Liver (tissue), 9 donors: ENCODE measurements around the gene RBM23. TPM values are rescaled to one million over a fixed set of nuclear protein-coding genes. Genes with fewer than 3 reads are reported as not detected.

Source experiments
- DNase-seq: peaks from one replicate; pipeline ENCODE4 v3.0.0-alpha.2; 2017; ENCODE audit warnings: low spot score
- H3K27ac ChIP-seq, 2 donors: one replicate each; pipeline ENCODE4 v1.7.0; 2013; ENCODE audit warnings: inconsistent platforms in 2 of 2, low read length in 2 of 2, control low read depth in 1 of 2, low read depth in 1 of 2, mild to moderate bottlenecking in 1 of 2
- H3K27me3 ChIP-seq, 4 donors: one replicate each; pipeline versions ENCODE4 v1.6.1 to v1.7.0; 2013; ENCODE audit warnings: low read length in 3 of 4, inconsistent platforms in 1 of 4, mild to moderate bottlenecking in 1 of 4, moderate library complexity in 1 of 4; ENCODE audit not compliant: control insufficient read depth in 4 of 4, insufficient read depth in 4 of 4
- H3K36me3 ChIP-seq, 4 donors: one replicate each; pipeline versions ENCODE4 v1.6.1 to v1.7.0; 2013; ENCODE audit warnings: low read length in 3 of 4, mild to moderate bottlenecking in 3 of 4, low read depth in 1 of 4, moderate library complexity in 1 of 4; ENCODE audit not compliant: control insufficient read depth in 4 of 4, insufficient read depth in 3 of 4
- H3K4me1 ChIP-seq, 4 donors: one replicate each; pipeline versions ENCODE4 v1.6.1 to v1.7.0; 2013; ENCODE audit warnings: low read length in 3 of 4, mild to moderate bottlenecking in 3 of 4, moderate library complexity in 1 of 4; ENCODE audit not compliant: control insufficient read depth in 4 of 4, insufficient read depth in 4 of 4
- H3K4me3 ChIP-seq, 3 donors: one replicate each; pipeline versions ENCODE4 v1.6.1 to v1.7.0; 2013; ENCODE audit warnings: low read length in 3 of 3, control low read depth in 1 of 3, low read depth in 1 of 3, mild to moderate bottlenecking in 1 of 3
- H3K9ac ChIP-seq, 2 donors: one replicate each; pipeline ENCODE4 v1.7.0; 2013; ENCODE audit warnings: low read length in 2 of 2, mild to moderate bottlenecking in 2 of 2, moderate library complexity in 2 of 2, control low read depth in 1 of 2, low read depth in 1 of 2
- H3K9me3 ChIP-seq, 4 donors: one replicate each; pipeline versions ENCODE4 v1.6.1 to v1.7.0; 2013; ENCODE audit warnings: low read length in 3 of 4; ENCODE audit not compliant: control insufficient read depth in 4 of 4
- EGR1 ChIP-seq, 2 donors: IDR thresholded peaks; 2 replicates each; pipeline ENCODE4 v1.6.1; 2016 to 2018; ENCODE audit warnings: antibody characterized with exemption in 2 of 2, low read depth in 2 of 2
- FOXA1 ChIP-seq: IDR thresholded peaks from 2 replicates; pipeline ENCODE4 v1.6.1; 2016; ENCODE audit warnings: antibody characterized with exemption
- FOXA2 ChIP-seq: IDR thresholded peaks from 2 replicates; pipeline ENCODE4 v1.6.1; 2016; ENCODE audit warnings: antibody characterized with exemption
- HNF4G ChIP-seq: IDR thresholded peaks from 2 replicates; pipeline ENCODE4 v1.6.1; 2016; ENCODE audit warnings: antibody characterized with exemption
- JUND ChIP-seq, 2 donors: IDR thresholded peaks; 2 replicates each; pipeline ENCODE4 v1.6.1; 2016; ENCODE audit warnings: antibody characterized with exemption in 2 of 2
- NR2F2 ChIP-seq: IDR thresholded peaks from 2 replicates; pipeline ENCODE4 v1.6.1; 2016; ENCODE audit warnings: antibody characterized with exemption
- RAD21 ChIP-seq, 2 donors: IDR thresholded peaks; 2 replicates each; pipeline ENCODE4 v1.6.1; 2016; ENCODE audit warnings: antibody characterized with exemption in 2 of 2, mild to moderate bottlenecking in 2 of 2
- RXRA ChIP-seq, 2 donors: IDR thresholded peaks; 2 replicates each; pipeline ENCODE4 v1.6.1; 2017 to 2018; ENCODE audit warnings: antibody characterized with exemption in 2 of 2, mild to moderate bottlenecking in 1 of 2
- SP1 ChIP-seq: IDR thresholded peaks from 2 replicates; pipeline ENCODE4 v1.6.1; 2018; ENCODE audit warnings: antibody characterized with exemption, mild to moderate bottlenecking
- TAF1 ChIP-seq: conservative IDR thresholded peaks from 2 replicates; pipeline ENCODE4 v1.6.1; 2016; ENCODE audit warnings: antibody characterized with exemption, mild to moderate bottlenecking
- YY1 ChIP-seq: IDR thresholded peaks from 2 replicates; pipeline ENCODE4 v1.6.1; 2016; ENCODE audit warnings: antibody characterized with exemption, mild to moderate bottlenecking
- WGBS: extraction: QIAGEN DNeasy Blood & Tissue Kit; methylation state at CpG from one replicate; pipeline ENCODE4 v1.1.7; 2013; 5-methylcytosine and 5-hydroxymethylcytosine counted together
- polyA plus RNA-seq, 2 donors: library from polyadenylated mRNA; stranded (reverse) in 1 of 2; unstranded in 1 of 2; fragments of 200-250 nt in 1 of 2; fragments of >200 nt in 1 of 2; fragmentation: Nextera tagmentation in 1 of 2; extraction: Ambion mirVana in 1 of 2; gene quantifications; one replicate each; pipeline versions ENCODE4 v1.2.1 to v1.2.3, GENCODE V29; 2013 to 2015
- total RNA-seq, 2 donors: library from RNA; depleted of rRNA; stranded (reverse); fragments of >200 nt; gene quantifications; one replicate each; pipeline ENCODE4 v1.2.3, GENCODE V29; 2014
- TF ChIP-seq, protein P1 (sequence below): fragments of 150-350 bp; IDR thresholded peaks from 2 replicates; pipeline ENCODE4 v1.5.1; 2017; ENCODE audit warnings: improper control_type of control experiment, low read depth, low read length; ENCODE audit not compliant: missing input control
- TF ChIP-seq, protein P2 (sequence below): IDR thresholded peaks from 2 replicates; pipeline ENCODE4 v1.6.1; 2016; ENCODE audit warnings: antibody characterized with exemption
- TF ChIP-seq, protein P3 (sequence below): IDR thresholded peaks from 2 replicates; pipeline ENCODE4 v1.6.1; 2016; ENCODE audit warnings: antibody characterized with exemption, mild to moderate bottlenecking
- TF ChIP-seq, protein P4 (sequence below): IDR thresholded peaks from 2 replicates; pipeline ENCODE4 v1.6.1; 2016; ENCODE audit warnings: antibody characterized with exemption
- donor health status: healthy.
- donor health status: healthy.
- donor health status: healthy.
- donor health status: healthy.
- donor health status: healthy.

Gene RBM23
- total and polyA plus RNA-seq, 4 donors, result 22.3 to 242 (median 31.4) TPM

DNA sequence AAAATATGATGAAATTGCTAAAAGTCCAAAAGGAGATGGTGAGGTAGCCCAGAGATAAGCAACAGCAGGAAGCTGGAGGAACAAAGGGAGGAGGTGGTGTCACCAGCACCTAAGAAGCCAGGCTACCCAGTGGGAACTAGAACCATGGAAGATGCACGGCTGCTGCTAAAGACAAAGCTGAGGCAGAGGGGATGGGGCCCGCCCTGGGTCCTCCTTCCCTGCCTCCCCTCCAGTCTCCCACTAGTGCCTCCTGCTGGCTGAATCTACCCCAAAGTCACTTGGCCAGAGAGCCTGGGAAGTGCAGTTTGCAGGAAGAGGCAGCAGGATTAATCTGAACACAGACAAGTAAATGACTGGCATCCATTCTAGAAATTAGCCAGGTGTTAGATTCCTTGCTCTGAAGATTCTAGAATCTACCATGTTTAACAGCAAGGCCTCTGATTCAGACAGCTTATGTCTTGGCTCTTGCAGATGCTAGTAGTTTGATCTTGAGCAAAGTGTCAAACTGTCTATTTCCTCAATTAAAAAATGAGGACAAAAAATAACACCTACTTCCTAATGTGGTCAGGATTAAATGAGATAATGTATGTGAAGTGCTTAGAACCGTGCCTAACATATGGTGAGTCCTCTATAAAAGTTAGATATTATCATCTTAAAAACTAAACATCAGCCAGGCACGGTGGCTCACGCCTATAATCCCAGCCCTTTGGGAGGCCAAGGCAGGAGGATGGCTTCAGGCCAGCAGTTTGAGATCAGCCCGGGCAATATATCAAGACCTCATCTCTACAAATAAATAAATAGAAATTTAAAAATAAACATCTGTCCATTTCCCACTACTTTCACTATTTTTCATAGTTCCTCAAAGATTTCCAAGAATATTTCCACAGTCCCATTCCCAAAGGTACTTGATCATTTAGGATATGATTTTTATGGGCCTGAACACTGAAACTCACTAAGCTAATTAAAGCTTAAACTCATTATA lies 53.2 kb downstream of the RBM23 start:
- Histone ChIP-seq H3K9ac (no peak overlapping the region), H3K36me3 (no peaks in the 10 kb centered on the region), H3K4me3 (no peak overlapping the region), H3K9me3 (no peaks in the 10 kb centered on the region), H3K27ac (no peak overlapping the region), H3K4me1 (peaks cover 0 to 5% (median 3%) of the 10 kb centered on the region in 4 donors), H3K27me3 (no peaks in the 10 kb centered on the region)
- DNase-seq, result no peak
- TF ChIP-seq, protein P1, sequence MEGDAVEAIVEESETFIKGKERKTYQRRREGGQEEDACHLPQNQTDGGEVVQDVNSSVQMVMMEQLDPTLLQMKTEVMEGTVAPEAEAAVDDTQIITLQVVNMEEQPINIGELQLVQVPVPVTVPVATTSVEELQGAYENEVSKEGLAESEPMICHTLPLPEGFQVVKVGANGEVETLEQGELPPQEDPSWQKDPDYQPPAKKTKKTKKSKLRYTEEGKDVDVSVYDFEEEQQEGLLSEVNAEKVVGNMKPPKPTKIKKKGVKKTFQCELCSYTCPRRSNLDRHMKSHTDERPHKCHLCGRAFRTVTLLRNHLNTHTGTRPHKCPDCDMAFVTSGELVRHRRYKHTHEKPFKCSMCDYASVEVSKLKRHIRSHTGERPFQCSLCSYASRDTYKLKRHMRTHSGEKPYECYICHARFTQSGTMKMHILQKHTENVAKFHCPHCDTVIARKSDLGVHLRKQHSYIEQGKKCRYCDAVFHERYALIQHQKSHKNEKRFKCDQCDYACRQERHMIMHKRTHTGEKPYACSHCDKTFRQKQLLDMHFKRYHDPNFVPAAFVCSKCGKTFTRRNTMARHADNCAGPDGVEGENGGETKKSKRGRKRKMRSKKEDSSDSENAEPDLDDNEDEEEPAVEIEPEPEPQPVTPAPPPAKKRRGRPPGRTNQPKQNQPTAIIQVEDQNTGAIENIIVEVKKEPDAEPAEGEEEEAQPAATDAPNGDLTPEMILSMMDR, result no peak
- no peak for TF ChIP-seq FOXA2
- no peak for TF ChIP-seq NR2F2
- no peak for TF ChIP-seq TAF1
- TF ChIP-seq EGR1 (IDR thresholded peaks at IDR 0.05; ENCODE audit: low read depth in 2 of 2), result no peak
- no peak for TF ChIP-seq SP1
- no peak for TF ChIP-seq FOXA1
- TF ChIP-seq JUND (IDR thresholded peaks at IDR 0.05), result no peak
- TF ChIP-seq, protein P2, sequence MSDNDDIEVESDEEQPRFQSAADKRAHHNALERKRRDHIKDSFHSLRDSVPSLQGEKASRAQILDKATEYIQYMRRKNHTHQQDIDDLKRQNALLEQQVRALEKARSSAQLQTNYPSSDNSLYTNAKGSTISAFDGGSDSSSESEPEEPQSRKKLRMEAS, result no peak
- no peak for TF ChIP-seq RAD21 (IDR thresholded peaks at IDR 0.05)
- no peak for TF ChIP-seq YY1
- TF ChIP-seq, protein P3, sequence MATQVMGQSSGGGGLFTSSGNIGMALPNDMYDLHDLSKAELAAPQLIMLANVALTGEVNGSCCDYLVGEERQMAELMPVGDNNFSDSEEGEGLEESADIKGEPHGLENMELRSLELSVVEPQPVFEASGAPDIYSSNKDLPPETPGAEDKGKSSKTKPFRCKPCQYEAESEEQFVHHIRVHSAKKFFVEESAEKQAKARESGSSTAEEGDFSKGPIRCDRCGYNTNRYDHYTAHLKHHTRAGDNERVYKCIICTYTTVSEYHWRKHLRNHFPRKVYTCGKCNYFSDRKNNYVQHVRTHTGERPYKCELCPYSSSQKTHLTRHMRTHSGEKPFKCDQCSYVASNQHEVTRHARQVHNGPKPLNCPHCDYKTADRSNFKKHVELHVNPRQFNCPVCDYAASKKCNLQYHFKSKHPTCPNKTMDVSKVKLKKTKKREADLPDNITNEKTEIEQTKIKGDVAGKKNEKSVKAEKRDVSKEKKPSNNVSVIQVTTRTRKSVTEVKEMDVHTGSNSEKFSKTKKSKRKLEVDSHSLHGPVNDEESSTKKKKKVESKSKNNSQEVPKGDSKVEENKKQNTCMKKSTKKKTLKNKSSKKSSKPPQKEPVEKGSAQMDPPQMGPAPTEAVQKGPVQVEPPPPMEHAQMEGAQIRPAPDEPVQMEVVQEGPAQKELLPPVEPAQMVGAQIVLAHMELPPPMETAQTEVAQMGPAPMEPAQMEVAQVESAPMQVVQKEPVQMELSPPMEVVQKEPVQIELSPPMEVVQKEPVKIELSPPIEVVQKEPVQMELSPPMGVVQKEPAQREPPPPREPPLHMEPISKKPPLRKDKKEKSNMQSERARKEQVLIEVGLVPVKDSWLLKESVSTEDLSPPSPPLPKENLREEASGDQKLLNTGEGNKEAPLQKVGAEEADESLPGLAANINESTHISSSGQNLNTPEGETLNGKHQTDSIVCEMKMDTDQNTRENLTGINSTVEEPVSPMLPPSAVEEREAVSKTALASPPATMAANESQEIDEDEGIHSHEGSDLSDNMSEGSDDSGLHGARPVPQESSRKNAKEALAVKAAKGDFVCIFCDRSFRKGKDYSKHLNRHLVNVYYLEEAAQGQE, result no peak
- TF ChIP-seq, protein P4, sequence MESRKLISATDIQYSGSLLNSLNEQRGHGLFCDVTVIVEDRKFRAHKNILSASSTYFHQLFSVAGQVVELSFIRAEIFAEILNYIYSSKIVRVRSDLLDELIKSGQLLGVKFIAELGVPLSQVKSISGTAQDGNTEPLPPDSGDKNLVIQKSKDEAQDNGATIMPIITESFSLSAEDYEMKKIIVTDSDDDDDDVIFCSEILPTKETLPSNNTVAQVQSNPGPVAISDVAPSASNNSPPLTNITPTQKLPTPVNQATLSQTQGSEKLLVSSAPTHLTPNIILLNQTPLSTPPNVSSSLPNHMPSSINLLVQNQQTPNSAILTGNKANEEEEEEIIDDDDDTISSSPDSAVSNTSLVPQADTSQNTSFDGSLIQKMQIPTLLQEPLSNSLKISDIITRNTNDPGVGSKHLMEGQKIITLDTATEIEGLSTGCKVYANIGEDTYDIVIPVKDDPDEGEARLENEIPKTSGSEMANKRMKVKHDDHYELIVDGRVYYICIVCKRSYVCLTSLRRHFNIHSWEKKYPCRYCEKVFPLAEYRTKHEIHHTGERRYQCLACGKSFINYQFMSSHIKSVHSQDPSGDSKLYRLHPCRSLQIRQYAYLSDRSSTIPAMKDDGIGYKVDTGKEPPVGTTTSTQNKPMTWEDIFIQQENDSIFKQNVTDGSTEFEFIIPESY, result no peak
- no peak for TF ChIP-seq RXRA (IDR thresholded peaks at IDR 0.05)
- WGBS, result 77% methylated on average over 6 of the region's 6 CpGs

DNA sequence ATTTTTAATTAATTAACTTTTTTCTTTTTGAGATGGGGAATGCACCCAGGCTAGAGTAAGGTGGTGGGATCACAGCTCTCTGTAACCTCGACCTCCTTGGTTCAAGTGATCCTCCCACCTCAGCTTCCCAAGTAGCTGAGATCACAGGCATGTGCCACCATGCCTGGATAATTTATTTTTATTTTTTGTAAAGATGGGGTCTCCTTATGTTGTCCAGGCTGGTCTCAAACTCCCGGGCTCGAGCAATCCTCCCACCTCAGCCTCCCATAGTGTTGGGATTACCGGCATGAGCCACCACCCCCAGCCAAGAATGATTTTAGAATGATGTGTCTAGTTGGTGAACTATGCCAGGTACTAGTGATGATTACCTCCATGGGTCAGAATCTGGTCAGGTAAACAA lies 54.0 kb downstream of the RBM23 start:
- no peaks in the 10 kb centered on the region for H3K27me3 ChIP-seq
- H3K27ac ChIP-seq, result no peak overlapping the region
- no peak overlapping the region for H3K9ac ChIP-seq
- no peaks in the 10 kb centered on the region for H3K9me3 ChIP-seq
- no peak for DNase-seq
- H3K4me1 ChIP-seq, result no peaks in the 10 kb centered on the region
- 88% methylated on average over 4 of the region's 4 CpGs for WGBS
- H3K4me3 ChIP-seq, result no peak overlapping the region
- H3K36me3 ChIP-seq, result no peaks in the 10 kb centered on the region
- TF ChIP-seq, protein P3, result no peak
- TF ChIP-seq EGR1 (IDR thresholded peaks at IDR 0.05; ENCODE audit: low read depth in 2 of 2) (no peak), TAF1 (no peak), HNF4G (no peak), RAD21 (IDR thresholded peaks at IDR 0.05) (no peak), SP1 (no peak)
- TF ChIP-seq, protein P1, result no peak
